Caki2 (cell line): ENCODE data around the gene HRK. TPM values are rescaled to one million over a fixed set of nuclear protein-coding genes. Genes with fewer than 3 reads are reported as not detected.
"Not testable (repeated sequence)": the region's sequence is repeated elsewhere in the genome, so short reads cannot be mapped to it uniquely, and the experiment has no call there.

Source experiments
- DNase-seq: peaks from one replicate; pipeline ENCODE4 v3.0.0-alpha.2; 2015; ENCODE audit warnings: low read depth
- in situ Hi-C: cut with HindIII; loops from 2 replicates; pipeline ENCODE4 v1.10.0; 2016; ENCODE audit warnings: low sequenced_read_pairs, low pct_unique_long_range_greater_than_20kb, mixed read lengths
- total RNA-seq: library from RNA; depleted of rRNA; stranded (reverse); fragments of >200 nt; shearing (Covaris generic); gene quantifications from 2 replicates; pipeline ENCODE4 v1.2.3, GENCODE V29; 2014; ENCODE audit warnings: low replicate concordance

The HRK gene
- total RNA-seq, 1 experiment from 2014 or later = 0.54 TPM

DNA sequence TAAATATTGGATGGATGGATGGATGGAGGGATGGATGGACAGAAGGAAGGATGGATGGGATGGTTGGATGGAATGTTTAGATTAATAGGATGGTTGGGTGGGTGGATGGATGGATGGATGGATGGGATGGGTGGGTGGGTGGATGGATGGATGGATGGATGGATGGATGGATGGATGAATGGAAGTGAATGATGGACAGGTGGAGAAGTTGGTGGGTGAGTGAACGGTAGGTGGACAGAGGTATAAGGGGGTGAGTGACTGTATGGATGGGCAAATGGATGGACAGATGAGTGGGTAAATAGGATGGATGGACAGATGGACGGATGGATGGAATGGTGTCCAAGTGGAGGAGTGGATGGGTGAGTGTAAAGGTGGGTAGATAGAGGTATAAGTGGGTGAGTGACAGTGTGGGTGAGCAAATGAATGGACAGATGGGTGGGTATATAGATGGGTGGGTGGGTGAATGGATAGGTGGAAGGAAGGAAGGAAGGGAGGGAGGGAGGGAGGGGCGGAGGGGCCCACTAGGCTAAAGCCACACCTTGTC, 41.9 kb downstream of the HRK start:
- DNase-seq = no peak
- in situ Hi-C loops = no loop called here

DNA sequence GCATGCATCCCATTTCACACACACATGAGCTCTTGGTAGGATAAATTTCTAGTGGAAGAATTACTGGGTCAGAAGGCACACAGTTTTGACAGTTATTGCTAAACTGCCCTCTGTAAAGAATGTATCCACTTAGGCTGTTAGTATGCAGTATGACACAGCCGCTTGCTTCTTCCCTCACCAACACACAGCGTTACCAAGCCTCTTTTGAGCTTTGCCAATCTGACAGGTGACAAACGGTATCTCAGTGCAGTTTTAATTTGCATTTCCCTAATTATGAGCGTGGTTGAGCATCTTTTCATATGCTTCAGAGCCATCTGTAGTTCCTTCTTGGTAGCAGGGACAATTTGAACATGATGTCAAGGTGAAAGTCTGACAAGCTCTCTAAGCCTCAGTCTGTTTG, 42.9 kb downstream of the HRK start:
- no peak for DNase-seq
- in situ Hi-C loops = no loop called here

DNA sequence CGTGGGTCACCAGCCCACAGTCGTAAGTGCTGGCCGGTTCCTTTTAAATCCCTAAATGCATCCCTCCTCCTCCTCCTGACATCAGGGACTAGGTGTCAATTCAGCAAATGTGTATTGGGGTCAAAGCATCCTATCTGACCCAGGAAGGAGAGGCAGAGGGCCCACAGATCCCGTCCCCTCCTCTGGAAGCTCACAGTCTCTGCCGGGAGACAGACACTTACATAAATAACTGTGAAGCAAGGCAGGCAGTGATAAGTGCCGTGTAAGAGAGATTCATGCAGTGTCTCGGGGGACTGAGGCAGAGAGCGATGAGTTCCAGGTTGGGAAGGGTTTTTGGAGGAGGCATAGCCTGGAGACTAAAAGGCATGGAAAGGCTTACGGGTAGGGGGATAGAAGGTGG, 44.1 kb downstream of the HRK start:
- in situ Hi-C loops = no loop called here
- no peak for DNase-seq

DNA sequence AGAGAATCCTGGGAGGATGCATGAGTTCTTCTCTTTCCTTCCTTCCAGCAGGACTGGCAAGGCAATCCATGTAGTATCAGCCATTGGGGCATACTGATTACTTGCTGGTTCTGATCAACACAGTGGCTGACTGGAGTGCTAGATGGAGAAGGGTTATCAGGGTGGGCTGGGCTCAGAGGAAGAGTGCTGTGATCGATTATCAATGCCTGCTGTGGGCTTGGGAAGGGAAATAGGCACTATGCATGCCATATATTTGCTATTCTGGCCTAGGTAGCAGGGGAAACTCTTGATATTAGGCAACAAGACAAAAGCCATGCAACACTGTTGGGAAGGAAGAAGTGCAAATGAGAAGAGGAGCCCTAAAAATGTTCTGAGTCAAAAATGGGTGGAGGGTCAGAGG, 45.8 kb downstream of the HRK start:
- DNase-seq = no peak
- in situ Hi-C loops = no loop called here

DNA sequence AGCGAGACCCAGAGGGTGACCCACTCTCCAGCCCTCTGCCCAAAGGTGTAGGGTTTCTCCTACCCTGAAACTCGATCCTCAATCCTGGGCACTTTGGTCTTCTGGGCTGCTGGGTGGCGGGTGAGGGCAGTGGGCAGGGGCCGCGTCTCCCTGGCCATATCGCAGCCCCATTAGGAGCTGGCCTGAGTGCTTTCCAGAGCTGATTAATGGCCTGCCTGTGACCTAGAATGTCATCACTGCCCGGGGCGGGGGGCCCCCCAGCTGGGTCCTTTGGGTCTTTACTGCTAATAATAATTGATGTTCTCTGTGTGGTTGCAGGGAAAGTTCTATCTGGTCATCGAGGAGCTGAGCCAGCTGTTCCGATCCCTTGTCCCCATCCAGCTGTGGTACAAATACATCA, 47.8 kb downstream of the HRK start:
- no peak for DNase-seq
- in situ Hi-C loops = no loop called here

DNA sequence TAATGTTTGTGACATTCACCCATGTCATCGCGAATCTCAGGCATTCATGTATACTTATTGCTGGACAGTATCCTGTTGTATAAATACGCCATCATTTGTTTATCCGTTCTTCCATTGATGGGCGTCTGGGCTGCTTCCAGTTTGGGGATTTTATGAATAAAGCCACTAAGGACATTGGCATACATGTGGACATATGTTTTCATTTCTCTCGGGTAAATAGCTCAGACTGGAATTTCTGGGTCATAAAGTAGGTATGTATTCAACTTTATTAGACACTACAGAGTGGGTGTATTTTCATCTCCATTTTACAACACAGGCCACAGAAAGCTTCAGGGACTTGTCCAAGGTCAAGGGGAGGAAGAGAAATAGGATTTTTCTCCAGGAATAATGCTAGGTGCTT, 48.9 kb downstream of the HRK start:
- DNase-seq = no peak
- in situ Hi-C loops = no loop called here

DNA sequence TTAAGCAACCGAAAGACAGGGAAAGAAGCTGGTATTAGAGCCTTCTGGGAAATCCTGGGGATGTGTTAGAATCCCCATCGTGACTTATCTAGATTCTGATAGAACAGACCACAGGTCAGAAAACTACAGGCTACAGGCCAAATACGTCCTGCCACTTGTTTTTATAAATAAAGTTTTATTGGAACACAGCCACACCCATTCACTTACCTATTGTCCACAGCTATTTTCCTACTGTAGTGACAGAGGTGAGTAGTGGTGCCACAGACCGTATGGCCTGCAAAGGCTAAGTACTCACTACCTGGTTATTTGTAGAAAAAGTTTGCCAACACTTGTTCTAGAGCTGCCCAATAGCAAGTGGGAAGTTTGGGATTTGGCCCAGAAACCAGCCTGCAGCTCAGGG, 53.8 kb downstream of the HRK start:
- in situ Hi-C loops = no loop called here
- no peak for DNase-seq

DNA sequence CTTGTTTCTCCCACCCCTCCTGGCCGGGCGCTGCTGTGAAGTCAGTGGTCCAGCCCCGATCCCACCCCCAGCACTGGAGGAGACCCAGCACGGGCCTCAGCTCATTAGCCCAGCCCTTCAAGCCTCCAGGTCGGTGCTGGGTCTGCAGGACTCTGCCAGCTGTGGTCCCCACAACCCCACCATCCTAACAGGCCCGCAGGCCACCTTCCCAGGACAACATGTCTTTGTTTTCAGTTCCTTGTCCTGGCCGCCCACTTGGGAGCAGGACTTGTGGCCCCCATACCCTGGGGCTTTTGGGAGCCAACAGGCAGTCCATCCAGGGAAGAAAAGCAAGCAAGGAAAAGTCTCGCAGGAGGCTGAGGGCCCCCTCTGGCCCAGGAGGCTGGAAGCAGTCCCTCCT, 60.0 kb downstream of the HRK start:
- in situ Hi-C loops = no loop called here
- DNase-seq = no peak

DNA sequence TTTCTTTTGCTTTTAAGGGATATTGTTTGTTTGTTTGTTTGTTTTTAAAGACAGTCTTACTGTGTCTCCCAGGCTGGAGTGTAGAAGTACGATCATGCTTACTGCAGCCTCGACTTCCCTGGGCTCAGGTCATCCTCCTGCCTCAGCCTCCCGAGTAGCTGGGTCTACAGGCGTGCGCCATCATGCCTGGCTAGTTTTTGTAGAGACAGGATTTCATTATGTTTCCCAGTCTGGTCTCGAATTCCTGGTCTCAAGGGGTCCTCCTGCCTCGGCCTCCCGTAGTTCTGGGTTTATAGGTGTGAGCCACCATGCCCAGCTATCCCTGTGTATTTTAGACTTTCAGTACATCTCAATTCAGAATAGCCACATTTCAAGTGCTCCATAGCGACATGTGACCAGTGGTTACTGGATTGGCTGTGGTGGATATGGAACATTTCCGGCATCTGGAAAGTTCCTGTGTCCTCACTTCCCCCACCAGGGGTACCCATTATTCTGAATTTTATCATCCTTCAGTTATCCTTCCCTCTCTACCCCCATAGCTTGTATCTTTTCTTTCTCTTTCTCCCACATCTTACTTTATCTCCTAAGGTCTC, 61.1 kb downstream of the HRK start:
- no peak for DNase-seq
- in situ Hi-C loops = no loop called here

DNA sequence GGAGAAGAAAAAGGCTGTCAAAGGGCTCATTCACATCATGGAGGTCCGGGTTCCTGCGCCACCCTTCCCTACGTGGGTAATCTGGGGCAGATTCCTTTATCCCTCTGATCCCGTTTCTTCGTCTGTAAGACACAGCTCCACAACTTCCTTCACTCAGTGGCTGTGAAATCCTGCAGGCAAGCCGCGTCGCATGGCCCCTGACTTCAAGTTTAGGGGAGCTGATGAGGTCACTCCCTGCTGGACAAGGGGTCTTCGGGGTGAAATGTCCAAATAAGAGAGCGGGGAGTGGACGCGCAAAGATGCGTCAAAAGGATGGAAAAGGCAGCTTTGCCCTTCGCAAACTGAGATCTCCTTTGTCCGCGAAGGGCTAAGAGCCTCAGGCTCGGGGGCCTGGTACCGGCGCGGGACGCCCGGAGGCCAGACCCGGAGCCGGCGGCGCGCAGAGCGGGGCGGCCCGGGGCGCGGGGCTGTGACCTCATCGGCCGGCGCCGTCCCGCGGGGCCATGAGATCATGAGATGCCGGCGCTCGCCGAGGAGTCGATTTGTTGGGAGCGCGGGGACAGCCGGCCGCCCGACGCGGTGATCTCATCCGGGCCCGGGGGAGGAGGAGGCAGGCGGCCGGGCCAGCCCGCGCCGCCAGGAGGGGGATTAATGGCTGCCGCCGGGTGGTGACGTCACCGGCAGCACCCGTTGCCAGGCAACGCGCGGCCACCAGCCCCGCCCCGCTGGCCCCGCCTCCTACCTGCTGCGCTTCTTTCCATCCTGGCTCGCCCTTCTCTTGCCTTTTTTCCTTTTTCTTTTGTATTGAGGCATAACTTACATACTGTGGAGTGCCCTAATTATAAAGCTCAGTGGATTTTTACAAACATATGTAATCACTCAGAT, 62.1 kb downstream of the HRK start:
- in situ Hi-C loops = no loop called here
- peak; percentile 97 for DNase-seq

DNA sequence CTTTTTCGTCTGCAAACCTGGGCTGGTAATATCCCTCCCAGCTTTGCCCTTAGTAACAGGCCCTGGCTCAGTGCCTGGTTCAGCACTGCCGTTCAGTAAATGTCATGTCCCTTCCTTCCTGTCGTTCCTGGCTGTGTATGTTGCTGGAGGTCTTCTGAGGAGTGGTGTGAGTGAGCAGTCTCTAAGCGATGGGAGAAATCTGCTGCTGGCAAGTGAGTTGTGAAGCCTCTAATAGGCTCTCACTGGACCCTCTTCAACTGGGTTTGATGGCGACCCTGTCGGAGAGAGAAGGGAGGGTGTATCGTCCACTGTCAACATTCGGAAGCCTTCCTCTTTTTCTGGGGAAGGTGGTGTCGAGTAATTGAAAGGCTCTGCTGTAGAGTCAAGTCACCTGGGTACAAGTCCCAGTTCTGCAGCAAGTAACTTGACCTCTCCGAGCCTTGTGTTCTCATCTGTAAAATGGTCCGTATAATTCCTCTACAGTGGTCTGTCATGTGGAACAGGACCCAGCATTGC, 62.8 kb downstream of the HRK start:
- in situ Hi-C loops = no loop called here
- DNase-seq = no peak

DNA sequence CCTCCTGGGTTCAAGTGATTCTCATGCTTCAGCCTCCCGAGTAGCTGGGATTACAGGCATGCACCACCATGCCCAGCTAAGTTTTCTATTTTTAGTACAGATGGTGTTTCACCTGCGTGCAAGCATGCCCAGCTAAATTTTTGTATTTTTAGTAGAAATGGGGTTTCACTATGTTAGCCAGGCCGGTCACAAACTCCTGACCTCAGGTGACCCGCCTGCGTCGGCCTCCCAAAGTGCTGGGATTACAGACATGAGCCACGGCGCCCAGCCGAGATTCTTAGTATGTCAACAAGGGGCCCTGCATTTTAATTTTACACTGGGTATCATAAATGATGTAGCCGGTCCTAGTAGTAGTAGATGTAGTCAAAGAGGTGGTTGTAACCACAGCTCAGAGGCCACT, 66.5 kb downstream of the HRK start:
- in situ Hi-C loops, DNase-seq: not testable (repeated sequence)

DNA sequence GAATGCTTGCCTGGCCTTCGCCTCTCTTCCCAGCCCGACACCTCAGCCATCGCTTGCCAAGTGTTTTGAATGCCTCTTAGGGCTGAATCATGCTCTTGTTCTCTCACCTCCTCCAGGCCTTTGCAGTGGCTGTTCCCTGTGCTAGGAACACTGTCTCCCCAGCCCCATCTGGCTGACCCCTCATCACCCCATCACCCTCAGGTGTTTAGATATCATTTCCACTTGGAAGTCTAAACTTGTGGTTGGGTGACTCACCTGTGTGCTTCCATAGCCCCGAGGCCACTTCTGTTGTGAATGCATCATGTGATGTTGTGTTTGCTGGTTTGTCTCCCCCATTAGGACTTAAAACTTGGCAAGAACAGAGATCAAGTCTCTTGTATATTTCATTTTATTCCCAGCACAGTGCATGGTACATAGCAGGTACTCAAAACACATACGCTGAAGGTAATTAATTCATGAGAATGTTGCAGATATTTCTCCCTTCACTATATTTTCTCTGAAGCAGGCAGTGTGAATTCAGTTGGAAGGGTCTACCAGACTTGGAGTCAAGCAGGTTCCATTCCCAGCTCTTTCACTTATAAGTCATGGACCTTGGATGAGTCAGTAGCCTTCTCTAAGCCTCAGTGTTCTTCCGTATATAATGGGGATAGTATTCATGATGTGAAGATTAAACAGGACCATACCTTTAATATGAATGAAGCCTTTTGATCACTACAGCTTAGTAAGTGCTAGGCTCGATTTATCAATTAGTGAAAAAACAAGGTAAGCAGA, 67.8 kb downstream of the HRK start:
- DNase-seq = peak; percentile 86
- in situ Hi-C loops = no loop called here

DNA sequence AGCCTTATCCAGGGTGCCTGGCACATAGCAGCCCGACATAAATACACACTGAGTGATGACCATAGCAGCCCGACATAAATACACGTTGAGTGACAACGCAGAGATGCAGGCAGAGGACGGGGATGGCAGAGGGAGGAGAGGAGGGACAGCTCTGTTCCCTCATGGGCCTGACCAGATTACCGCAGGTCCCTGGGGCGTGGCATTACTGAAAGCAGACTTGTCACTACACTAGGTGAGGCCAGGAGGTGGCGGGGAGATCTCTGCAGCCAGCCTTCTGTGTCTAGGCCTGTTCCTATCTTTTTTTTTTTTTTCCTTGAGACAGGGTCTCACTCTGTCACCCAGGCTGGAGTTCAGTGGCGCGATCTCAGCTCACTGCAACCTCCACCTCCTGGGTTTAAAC, 69.0 kb downstream of the HRK start:
- in situ Hi-C loops = no loop called here
- DNase-seq = no peak

DNA sequence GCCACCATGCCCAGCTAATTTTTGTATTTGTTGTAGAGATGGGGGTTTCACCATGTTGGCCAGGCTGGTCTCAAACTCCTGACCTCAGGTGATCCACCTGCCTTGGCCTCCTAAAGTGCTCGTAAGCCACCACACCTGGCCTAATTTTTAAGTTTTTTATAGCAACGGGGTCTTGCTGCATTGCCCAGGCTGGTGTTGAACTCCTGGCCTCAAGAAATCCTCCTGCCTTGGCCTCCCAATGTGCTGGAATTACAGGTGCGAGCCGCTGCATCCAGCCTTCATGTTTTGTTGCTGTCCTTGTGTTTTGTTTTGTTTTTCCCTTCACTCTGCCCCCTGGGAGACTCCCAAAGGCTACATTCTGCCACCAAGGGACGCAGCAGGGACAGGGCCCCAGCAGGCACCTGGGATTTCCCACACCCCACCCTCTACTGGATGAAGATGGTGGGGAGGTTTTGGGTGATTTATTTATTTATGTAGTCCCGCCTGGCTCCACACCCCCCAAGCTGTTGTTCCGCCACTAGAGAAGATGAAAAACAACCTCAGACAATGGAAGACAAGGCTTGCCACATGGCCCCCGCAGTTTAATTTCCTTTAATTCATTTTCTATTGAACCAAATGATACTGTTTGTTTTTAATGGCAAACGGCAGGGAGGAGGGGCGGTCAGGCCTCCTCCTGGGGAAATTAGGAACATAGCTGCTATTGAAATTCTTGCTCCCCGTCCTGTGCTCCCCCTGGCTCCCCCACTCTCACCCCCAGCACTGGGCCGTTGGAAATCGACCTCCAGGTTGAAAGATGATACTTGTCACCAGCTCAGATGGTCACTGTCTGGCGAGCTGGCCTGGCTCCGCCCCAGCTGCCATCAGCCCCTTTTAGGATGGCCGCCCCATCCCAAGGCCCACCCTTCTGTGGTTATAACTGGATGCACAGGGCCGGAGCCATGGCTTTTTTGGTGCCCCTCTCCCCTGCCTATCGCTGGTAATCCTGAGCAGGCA, 72.8 kb downstream of the HRK start:
- no peak for DNase-seq
- in situ Hi-C loops = no loop called here

DNA sequence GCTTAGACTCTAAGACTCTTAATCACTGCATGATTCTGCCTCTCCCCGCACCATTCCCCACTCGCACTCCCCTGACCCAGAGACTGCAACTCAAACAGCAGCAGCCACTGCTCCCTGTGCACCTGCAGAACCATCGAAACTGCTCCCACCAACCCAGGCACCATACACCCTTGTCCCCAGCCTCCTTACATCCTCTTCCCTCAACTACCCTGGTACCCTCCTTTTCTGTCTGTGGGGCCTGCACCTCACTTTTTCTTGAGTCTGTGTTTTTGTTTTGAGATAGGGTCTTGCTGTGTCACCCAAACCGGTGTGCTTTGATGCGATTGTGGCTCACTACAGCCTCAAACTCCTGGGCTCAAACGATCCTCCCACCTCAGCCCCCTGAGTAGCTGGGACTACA, 73.7 kb downstream of the HRK start:
- no peak for DNase-seq
- in situ Hi-C loops = no loop called here

DNA sequence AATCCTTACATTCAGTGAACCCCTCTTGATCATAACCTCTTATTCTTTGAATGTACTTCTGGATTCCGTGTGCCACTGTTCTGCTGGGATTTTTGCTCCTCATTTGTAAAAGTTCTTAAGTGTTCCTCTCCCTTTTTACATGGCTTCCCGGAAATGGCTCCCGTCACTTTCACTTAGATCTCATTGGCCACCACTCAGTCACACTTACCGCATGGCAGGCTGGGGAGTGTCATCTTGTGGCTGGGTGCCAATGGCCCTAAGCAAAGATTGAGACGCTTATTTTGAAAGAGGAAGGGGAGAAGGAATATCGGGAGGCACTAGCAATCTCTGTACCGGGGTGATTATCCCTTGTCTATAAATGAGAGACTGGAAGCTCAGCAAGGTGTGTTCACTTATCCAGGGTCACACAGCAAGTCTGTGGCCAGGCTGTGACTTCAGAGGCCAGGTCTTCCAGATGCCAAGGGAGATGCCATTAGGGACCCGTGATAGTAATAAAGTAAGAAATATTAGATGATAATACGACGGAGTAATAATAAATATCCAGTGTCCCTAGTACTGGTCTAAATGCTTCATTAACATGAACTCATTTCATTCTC, 74.3 kb downstream of the HRK start:
- DNase-seq = no peak
- in situ Hi-C loops = no loop called here
